ENCODE results near the gene MYO1E.

The MYO1E gene

GRCh38 chr15:59196416-59196815, 176.3 kb downstream of the MYO1E start:
- DNase-seq (ENCODE audit: low read depth, low spot score), result no peak

GRCh38 chr15:59194639-59195325, 177.9 kb downstream of the MYO1E start:
- DNase-seq (ENCODE audit: low read depth, low spot score), result no peak

DNA sequence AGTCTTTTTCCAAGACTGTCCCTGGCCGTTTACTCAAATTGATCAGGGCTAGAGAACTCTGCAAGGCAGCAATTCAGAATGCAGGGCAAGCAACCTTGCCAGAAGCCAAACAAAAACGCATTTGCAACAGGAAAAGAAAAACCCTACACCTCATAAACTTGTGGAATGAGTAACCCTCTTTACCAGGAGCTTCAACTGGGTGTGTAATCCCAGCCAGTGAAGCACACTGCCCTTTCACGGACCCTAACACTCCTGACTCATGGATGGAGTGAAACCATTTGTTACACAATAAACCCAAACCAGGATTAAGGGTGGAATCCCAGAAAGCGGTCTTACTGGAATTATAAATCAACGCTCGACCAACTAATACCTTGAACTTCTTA, 180.8 kb downstream of the MYO1E start:
- no peak for DNase-seq (ENCODE audit: low read depth, low spot score)

DNA sequence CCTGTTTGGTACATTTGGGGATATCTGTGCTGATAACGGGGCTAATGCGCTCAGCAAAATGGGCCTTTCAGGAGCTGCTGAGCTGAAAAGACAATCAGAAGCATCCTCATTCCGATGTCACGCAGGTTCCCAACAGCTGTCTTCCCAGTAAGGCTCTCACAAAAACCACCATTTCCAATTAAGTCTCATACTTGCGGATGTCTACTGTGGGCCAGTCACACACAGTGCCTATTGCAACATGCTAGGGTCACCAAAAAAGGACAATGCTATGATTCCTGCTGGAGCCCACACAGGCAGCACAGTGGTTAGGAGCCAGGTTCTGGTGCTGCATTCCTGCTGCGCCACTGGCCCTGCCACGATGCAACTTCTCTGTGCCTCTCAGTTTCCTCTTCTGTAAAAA, 182.4 kb downstream of the MYO1E start:
- DNase-seq (ENCODE audit: low read depth, low spot score), result no peak

DNA sequence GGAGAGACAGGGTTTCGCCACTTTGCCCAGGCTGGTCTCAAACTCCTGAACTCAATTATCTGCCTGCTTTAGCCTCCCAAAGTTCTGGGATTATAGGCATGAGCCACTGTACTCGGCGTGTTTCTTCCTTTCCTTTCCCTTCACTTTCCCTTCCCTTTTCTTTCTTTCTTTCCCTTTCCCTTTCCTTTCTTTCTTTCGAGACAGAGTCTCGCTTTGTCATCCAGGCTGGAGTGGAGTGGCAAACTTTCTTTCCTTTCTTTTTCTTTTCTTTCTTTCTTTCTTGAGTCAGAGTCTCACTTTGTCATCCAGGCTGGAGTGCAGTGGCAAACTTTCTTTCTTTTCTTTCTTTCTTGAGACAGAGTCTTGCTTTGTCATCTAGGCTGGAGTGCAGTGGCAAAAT, 183.4 kb downstream of the MYO1E start:
- DNase-seq (ENCODE audit: low read depth, low spot score), result no peak

DNA sequence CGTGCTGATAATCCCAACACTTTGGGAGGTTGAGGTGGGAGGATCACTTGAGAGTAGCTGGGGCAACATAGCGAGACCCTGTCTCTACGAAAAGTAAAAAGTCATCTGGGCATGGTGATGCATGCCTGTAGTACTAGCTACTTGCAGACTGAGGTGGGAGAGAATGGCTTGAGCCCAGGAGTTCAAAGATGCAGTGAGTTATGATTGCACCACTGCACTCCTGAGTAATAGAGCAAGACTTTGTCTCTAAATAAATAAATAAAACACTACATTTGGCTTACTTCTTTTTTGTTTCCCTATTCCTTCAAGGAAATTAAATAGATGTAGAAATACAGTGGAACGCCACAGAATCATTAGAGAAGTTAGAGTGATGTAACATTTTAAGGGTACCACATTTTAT, 186.2 kb downstream of the MYO1E start:
- no peak for DNase-seq (ENCODE audit: low read depth, low spot score)

DNA sequence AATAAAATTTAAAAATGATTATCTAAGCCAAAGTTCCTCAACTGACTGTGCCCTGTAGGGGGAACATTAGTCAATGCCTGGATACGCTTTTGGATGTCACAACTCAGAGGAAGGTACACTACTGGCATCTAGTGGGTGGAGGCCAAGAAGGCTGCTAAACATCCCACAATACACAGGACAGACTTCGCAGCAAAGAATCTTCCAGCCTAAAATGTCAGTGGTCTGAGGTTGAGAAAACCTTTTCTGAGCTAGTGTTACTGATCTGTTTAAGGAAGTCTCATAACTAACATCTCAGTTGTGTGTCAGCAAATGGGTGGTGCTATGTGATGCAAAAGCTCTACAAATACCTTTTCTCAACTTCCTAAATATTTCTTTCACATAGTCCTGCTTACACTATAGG, 186.9 kb downstream of the MYO1E start:
- no peak for DNase-seq (ENCODE audit: low read depth, low spot score)

GRCh38 chr15:59180945-59181600, 191.6 kb downstream of the MYO1E start:
- no peak for DNase-seq (ENCODE audit: low read depth, low spot score)

DNA sequence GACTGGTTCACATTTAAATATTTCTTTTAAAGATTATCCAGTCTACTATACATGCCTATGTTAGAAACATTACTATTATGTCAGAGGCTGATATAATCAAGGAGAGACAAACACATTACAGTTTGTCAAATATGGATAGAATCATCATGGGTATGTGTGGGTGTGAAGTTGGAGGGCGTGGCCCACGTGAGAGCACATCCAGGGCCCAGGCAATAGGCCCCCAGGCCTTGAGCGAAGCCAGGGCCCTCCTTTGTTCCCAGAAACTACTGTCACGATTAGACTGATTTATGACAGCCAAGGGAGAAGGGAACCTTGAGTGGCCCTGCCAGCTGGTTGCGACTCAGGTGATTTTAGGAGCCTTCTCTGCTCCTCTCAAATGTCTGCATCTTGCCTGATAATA, 193.0 kb downstream of the MYO1E start:
- no peak for DNase-seq (ENCODE audit: low read depth, low spot score)

- no peak for DNase-seq (ENCODE audit: low read depth, low spot score)
Measured at GRCh38 chr15:59178151-59178695, 194.4 kb downstream of the MYO1E start.

- DNase-seq (ENCODE audit: low read depth, low spot score), result no peak
Measured at GRCh38 chr15:59177317-59177660, 195.4 kb downstream of the MYO1E start.

DNA sequence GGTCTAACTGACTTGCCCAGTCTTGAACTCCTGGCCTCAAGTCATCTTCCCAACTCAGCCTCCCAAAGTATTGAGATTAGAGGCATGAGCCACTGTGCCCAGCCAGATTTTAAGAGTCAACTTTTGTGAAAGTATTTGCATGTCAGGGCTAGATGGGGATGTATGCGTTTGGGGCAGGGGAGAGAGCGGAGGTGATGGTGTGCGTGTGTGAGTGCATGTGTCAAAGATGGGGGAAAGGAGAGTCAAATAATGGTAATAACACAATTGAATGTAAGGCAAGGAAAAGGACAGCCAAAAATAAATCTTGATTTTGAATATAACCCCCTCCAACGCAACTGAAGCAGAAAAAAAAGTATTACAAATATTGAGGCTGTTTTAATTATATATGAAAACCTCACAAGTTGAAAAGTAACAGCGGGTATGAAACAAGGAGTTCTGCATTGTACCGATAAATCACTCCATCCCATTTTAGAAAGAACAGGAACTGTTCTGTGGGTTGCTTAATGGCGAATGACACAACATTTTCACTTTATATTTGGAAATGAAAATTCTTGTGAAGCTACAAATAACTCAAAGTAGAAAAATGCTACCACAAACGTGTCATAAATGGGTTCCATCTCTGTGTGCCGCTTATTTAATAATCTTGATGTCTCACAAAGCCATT, 195.9 kb downstream of the MYO1E start:
- DNase-seq (ENCODE audit: low read depth, low spot score), result no peak

GRCh38 chr15:59174835-59175831, 197.5 kb downstream of the MYO1E start:
- no peak for DNase-seq (ENCODE audit: low read depth, low spot score)

- no peak for DNase-seq (ENCODE audit: low read depth, low spot score)
Measured at GRCh38 chr15:59174151-59174834, 198.4 kb downstream of the MYO1E start.

DNA sequence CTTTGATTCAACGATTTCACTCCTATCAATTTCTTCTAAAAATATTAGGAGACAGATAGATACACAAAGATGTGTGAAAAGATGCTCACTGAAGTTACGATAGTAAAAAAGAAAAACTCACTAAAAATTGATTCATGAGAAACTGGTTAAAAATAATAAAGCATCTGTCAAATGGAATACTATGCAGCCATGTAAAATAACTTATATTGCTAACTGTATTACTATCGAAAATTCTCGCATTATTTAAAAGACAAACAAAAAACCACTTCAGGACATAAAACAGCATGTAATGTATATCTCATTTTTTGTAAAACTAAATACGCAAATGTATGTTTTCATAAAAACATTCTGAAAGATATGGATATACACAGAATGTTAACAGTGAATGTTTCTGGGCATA, 199.5 kb downstream of the MYO1E start:
- DNase-seq (ENCODE audit: low read depth, low spot score), result no peak

DNA sequence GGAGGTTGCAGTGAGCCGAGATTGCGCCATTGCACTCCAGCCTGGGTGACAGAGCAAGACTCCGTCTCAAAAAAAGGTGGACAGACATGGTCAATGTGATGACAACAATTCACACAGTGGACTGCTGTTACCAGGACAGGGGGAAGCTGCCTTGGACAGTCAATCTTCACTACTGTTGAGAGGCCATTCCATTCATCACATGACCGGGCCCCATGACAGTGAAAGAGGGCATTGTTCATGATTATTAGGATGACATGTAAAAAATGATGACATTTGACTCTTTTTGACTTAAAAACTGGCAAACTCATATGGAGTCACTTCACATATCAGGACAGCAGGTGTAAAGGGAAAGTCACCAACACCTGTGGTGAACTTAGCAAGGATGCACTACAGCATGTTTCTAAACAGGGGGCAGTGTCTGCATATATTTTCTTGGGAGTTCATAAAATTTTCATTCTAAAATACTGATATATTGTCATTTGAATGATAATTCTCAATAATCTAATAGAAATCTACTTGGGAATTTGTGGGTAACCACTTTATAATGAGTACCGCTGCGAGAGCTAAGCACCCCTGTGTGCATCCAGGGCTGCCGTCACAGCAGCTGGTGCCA, 200.3 kb downstream of the MYO1E start:
- no peak for DNase-seq (ENCODE audit: low read depth, low spot score)

DNA sequence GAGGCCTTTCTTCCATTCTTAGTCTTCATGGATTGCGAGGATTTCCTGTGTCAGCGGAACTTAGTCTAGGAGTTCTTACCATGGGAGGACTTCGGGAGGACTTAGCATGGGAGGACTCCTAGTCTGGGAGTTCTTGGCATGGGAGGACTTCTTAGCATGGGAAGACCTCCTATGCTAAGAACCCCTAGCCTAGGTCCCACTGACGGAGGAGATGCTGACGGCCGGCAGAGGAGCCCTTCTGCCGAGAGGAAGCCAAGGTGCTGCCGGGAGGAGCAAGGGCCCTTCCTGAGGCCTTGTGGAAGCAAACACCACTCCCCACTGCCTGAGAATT, 201.6 kb downstream of the MYO1E start:
- DNase-seq (ENCODE audit: low read depth, low spot score), result no peak

DNA sequence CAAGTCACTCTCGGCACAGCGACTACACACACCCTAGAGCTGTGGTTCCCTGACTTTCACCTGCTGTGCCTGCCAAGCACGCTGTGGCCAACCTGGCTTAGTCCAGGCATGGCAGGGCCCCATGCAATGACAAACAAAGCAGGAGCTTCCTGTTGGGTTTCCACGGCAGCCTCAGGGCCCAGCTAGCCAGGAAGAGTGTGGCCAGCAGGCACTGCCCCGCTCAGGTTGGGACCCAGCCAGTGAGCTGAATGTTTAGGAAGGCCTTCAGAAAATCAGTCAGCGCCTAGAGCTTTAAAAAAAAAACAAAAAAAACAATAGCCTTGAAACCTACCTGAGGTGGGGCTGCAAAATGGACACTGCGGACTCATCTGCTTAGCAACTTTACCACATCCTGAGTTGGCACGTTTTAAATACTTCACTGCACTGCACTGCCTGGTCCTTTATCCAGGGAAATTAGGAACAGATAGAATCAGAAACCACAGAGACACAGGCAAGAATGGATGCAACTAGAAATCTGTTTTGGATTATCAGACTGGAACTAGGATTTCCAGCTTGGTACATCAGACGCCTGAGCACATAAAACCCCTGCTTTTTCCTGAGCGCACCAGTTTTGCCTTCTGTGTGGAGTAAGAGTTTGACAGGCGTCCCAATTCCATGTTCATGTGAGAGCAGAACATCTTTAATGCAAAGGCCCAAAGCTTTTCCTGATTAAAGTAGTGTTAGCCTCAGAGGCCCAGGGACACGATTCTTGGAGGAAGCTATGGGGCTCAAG, 202.2 kb downstream of the MYO1E start:
- no peak for DNase-seq (ENCODE audit: low read depth, low spot score)

- DNase-seq (ENCODE audit: low read depth, low spot score), result no peak
Measured at GRCh38 chr15:59169251-59169708, 203.4 kb downstream of the MYO1E start.

- no peak for DNase-seq (ENCODE audit: low read depth, low spot score)
Measured at GRCh38 chr15:59168536-59168935, 204.1 kb downstream of the MYO1E start.

All from brain pericyte (primary cell).